ENCODE measurements around the gene ACSL3.

- TF ChIP-seq, protein P1, sequence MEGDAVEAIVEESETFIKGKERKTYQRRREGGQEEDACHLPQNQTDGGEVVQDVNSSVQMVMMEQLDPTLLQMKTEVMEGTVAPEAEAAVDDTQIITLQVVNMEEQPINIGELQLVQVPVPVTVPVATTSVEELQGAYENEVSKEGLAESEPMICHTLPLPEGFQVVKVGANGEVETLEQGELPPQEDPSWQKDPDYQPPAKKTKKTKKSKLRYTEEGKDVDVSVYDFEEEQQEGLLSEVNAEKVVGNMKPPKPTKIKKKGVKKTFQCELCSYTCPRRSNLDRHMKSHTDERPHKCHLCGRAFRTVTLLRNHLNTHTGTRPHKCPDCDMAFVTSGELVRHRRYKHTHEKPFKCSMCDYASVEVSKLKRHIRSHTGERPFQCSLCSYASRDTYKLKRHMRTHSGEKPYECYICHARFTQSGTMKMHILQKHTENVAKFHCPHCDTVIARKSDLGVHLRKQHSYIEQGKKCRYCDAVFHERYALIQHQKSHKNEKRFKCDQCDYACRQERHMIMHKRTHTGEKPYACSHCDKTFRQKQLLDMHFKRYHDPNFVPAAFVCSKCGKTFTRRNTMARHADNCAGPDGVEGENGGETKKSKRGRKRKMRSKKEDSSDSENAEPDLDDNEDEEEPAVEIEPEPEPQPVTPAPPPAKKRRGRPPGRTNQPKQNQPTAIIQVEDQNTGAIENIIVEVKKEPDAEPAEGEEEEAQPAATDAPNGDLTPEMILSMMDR (IDR thresholded peaks at IDR 0.05), result no peak
- TF ChIP-seq EZH2 (IDR thresholded peaks at IDR 0.05), result no peak
Observed at GRCh38 chr2:222862909-222863544, 2.2 kb downstream of the ACSL3 start.
